Inferior parietal cortex (tissue), 1 donor: ENCODE results near the gene PREPL.

ENCODE experiments used
- DNase-seq: peaks from one replicate; pipeline ENCODE4 v3.0.0-alpha.2; 2016; ENCODE audit errors: extremely low spot score

Gene PREPL

GRCh38 chr2:44295633-44296359 is 65.5 kb downstream of the PREPL start:
- DNase-seq = no peak

- no peak for DNase-seq
These were observed 66.2 kb downstream of the PREPL start for GRCh38 chr2:44295113-44295512.

- peak; percentile 79 for DNase-seq
These were observed 69.7 kb downstream of the PREPL start for GRCh38 chr2:44291281-44292248.

- no peak for DNase-seq
These were observed 71.0 kb downstream of the PREPL start for GRCh38 chr2:44290261-44290660.

GRCh38 chr2:44286884-44287638 is 74.2 kb downstream of the PREPL start:
- DNase-seq = no peak

GRCh38 chr2:44286119-44286883 is 75.0 kb downstream of the PREPL start:
- no peak for DNase-seq

GRCh38 chr2:44285174-44285573 is 76.1 kb downstream of the PREPL start:
- no peak for DNase-seq

GRCh38 chr2:44283116-44283666 is 78.1 kb downstream of the PREPL start:
- DNase-seq = no peak

GRCh38 chr2:44280869-44281268 is 80.4 kb downstream of the PREPL start:
- DNase-seq = no peak

- DNase-seq = no peak
These were observed 83.8 kb downstream of the PREPL start for GRCh38 chr2:44277541-44277940.

GRCh38 chr2:44275927-44276303 is 85.4 kb downstream of the PREPL start:
- no peak for DNase-seq

GRCh38 chr2:44273596-44273995 is 87.7 kb downstream of the PREPL start:
- DNase-seq = no peak

GRCh38 chr2:44273076-44273475 is 88.2 kb downstream of the PREPL start:
- no peak for DNase-seq

GRCh38 chr2:44271296-44271695 is 90.0 kb downstream of the PREPL start:
- no peak for DNase-seq

GRCh38 chr2:44269831-44270230 is 91.5 kb downstream of the PREPL start:
- DNase-seq = peak; percentile 39

- DNase-seq = peak; percentile 74
These were observed 93.3 kb downstream of the PREPL start for GRCh38 chr2:44267796-44268648.
